Cardiac fibroblast (primary cell): ENCODE data around the gene KCNQ5.
A peak's percentile ranks its signal among the peaks of the same experiment; 100 is the strongest.

Source experiments
- DNase-seq, 2 donors: peaks; one replicate each; pipeline versions ENCODE4 v3.0.0 to v3.0.0-alpha.2; 2010; ENCODE audit warnings: low read depth in 2 of 2
- H3K4me3 ChIP-seq, 2 donors: replicated peaks in 1 of 2; 1 replicate in 1 of 2; 2 replicates in 1 of 2; pipeline ENCODE4 v1.5.1; 2011; ENCODE audit warnings: low read depth in 2 of 2, low read length in 2 of 2, mild to moderate bottlenecking in 2 of 2, moderate library complexity in 1 of 2
- CTCF ChIP-seq: IDR thresholded peaks from one replicate; pipeline ENCODE4 v1.5.1; 2011; ENCODE audit warnings: low read depth, mild to moderate bottlenecking, low read length, inconsistent platforms

Gene KCNQ5

GRCh38 chr6:72781624-72782023, 159.8 kb downstream of the KCNQ5 start:
- no peak overlapping the region for H3K4me3 ChIP-seq
- TF ChIP-seq CTCF, result no peak
- DNase-seq, result no peak

- H3K4me3 ChIP-seq, result no peak overlapping the region
- peak in 1 of 2 donors; percentile 35 for DNase-seq
- TF ChIP-seq CTCF, result no peak
Observed at GRCh38 chr6:72783035-72783434, 161.2 kb downstream of the KCNQ5 start.

- no peak overlapping the region for H3K4me3 ChIP-seq
- DNase-seq, result peak; percentile 50 to 78
- no peak for TF ChIP-seq CTCF
Observed at GRCh38 chr6:72783666-72784065, 161.8 kb downstream of the KCNQ5 start.

GRCh38 chr6:72784071-72784470, 162.2 kb downstream of the KCNQ5 start:
- DNase-seq, result peak; percentile 17
- H3K4me3 ChIP-seq, result no peak overlapping the region
- no peak for TF ChIP-seq CTCF

GRCh38 chr6:72784581-72784980, 162.7 kb downstream of the KCNQ5 start:
- no peak overlapping the region for H3K4me3 ChIP-seq
- peak; percentile 26 to 43 for DNase-seq
- no peak for TF ChIP-seq CTCF

GRCh38 chr6:72787391-72788031, 165.6 kb downstream of the KCNQ5 start:
- DNase-seq, result peak; percentile 78 to 89
- H3K4me3 ChIP-seq, result no peak overlapping the region
- TF ChIP-seq CTCF, result no peak

- H3K4me3 ChIP-seq, result no peak overlapping the region
- DNase-seq, result peak; percentile 50 to 66
- TF ChIP-seq CTCF, result no peak
Observed at GRCh38 chr6:72788188-72788587, 166.3 kb downstream of the KCNQ5 start.
